ENCODE data around the gene SPEN.

Gene SPEN

DNA sequence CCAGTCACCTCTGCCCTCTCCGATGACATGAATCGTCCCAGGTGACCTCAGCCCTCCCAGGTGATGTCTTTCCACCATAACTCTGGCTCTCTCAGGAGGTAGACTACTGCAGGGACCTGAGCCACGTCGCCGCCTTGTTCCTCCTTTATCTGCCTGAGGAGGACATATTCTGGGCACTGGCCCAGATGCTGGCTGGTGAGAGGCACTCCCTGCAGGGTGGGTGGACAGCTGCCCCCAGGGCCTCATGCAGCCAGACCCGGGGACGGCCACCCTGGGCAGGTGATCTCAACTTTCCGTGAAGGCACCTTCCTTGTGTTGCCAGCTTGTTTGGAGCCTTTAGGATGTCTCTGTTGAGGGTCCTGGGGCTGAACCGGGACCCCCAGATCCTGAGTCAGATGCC lies 142.3 kb downstream of the SPEN start:
- DNase-seq (ENCODE audit: low read depth): no peak

Data from HS-5 (cell line).